ENCODE data around the gene NELFB. TPM values are rescaled to one million over a fixed set of nuclear protein-coding genes. Genes with fewer than 3 reads are reported as not detected.

Gene NELFB
- total RNA-seq, 3 donors from 2014 or later, result 32.6 to 39.2 (median 38.7) TPM

DNA sequence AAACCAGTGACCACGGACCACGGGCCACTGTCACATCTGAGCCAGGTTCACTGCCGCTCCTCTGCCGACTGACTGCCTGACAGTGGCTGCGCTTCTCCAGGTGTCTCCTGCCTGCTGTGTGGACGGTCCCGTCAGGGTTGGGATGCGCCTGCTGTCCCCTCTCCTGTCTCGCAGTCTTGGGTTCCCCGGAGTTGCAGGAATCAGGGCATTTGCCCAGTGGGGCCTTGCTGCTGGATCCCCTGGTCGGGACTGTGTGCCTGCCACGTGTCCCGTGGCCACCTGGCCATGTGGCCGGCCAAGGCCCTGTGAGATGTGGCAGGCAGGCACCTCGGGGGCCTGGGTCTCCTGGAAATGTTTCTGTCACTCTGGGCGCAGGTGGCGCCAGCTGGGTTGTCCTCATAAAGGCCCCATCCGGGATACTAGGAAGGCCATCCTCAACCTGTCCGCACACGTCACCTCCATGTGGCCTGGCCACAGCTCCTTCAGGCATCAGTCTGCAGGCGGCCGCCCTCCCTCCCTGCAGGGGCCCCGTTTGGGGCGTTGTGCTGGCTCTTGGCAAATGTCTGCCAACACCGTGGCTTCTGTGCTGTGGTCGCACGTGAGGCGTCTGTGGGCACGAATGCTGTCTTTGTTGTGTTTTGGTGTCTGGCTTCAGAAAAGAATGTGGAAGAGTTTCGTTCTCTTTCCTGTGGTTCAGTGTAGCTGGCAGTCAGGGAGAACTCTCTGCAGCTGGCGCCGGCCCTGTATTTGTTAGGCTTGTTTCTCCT, 16.0 kb downstream of the NELFB start:
- peaks cover 5% of the 10 kb centered on the region for H3K36me3 ChIP-seq
- DNase-seq (ENCODE audit: low spot score in 2 of 2), result peak in 1 of 2 donors; percentile 71
- H3K4me1 ChIP-seq, result peaks cover 0 to 3% of the 10 kb centered on the region in 2 donors

GRCh38 chr9:137271696-137272076, 16.6 kb downstream of the NELFB start:
- intact Hi-C loops (cut with DNase I; ENCODE audit: low total_unique reads), result no loop called here
- H3K36me3 ChIP-seq, result peaks cover 5% of the 10 kb centered on the region

More for the DNA sequence above, 16.0 kb downstream of the NELFB start:
- TF ChIP-seq, protein P1, sequence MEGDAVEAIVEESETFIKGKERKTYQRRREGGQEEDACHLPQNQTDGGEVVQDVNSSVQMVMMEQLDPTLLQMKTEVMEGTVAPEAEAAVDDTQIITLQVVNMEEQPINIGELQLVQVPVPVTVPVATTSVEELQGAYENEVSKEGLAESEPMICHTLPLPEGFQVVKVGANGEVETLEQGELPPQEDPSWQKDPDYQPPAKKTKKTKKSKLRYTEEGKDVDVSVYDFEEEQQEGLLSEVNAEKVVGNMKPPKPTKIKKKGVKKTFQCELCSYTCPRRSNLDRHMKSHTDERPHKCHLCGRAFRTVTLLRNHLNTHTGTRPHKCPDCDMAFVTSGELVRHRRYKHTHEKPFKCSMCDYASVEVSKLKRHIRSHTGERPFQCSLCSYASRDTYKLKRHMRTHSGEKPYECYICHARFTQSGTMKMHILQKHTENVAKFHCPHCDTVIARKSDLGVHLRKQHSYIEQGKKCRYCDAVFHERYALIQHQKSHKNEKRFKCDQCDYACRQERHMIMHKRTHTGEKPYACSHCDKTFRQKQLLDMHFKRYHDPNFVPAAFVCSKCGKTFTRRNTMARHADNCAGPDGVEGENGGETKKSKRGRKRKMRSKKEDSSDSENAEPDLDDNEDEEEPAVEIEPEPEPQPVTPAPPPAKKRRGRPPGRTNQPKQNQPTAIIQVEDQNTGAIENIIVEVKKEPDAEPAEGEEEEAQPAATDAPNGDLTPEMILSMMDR (IDR thresholded peaks at IDR 0.05), result no peak
- TF ChIP-seq POLR2A (IDR thresholded peaks at IDR 0.05) (no peak), POLR2AphosphoS5 (IDR thresholded peaks at IDR 0.05) (peak in 1 of 3 donors; percentile 43)
- Histone ChIP-seq H3K4me3 (no peak overlapping the region), H3K27ac (peak overlapping the region; percentile 54 to 68), H3K9me3 (no peaks in the 10 kb centered on the region), H3K27me3 (no peaks in the 10 kb centered on the region)
- intact Hi-C loops (cut with DNase I; ENCODE audit: low total_unique reads), result no loop called here

GRCh38 chr9:137272241-137273094, 17.3 kb downstream of the NELFB start:
- Histone ChIP-seq H3K36me3 (peaks cover 5% of the 10 kb centered on the region), H3K4me3 (no peak overlapping the region), H3K27me3 (no peaks in the 10 kb centered on the region), H3K9me3 (no peaks in the 10 kb centered on the region), H3K4me1 (peaks cover 0 to 3% of the 10 kb centered on the region in 2 donors), H3K27ac (peak overlapping the region; percentile 48 to 68)
- TF ChIP-seq POLR2A (IDR thresholded peaks at IDR 0.05) (no peak), POLR2AphosphoS5 (IDR thresholded peaks at IDR 0.05) (no peak)
- TF ChIP-seq, protein P1 (IDR thresholded peaks at IDR 0.05), result no peak
- intact Hi-C loops (cut with DNase I; ENCODE audit: low total_unique reads), result no loop called here
- no peak for DNase-seq (ENCODE audit: low spot score in 2 of 2)

More at GRCh38 chr9:137271696-137272076, 16.6 kb downstream of the NELFB start:
- H3K9me3 ChIP-seq, result no peaks in the 10 kb centered on the region
- no peak overlapping the region for H3K4me3 ChIP-seq
- DNase-seq (ENCODE audit: low spot score in 2 of 2), result no peak
- no peaks in the 10 kb centered on the region for H3K27me3 ChIP-seq
- H3K27ac ChIP-seq, result peak overlapping the region; percentile 48 to 68
- no peak for TF ChIP-seq POLR2A (IDR thresholded peaks at IDR 0.05)
- TF ChIP-seq POLR2AphosphoS5 (IDR thresholded peaks at IDR 0.05), result no peak
- TF ChIP-seq, protein P1 (IDR thresholded peaks at IDR 0.05), result no peak
- H3K4me1 ChIP-seq, result peaks cover 0 to 3% of the 10 kb centered on the region in 2 donors

DNA sequence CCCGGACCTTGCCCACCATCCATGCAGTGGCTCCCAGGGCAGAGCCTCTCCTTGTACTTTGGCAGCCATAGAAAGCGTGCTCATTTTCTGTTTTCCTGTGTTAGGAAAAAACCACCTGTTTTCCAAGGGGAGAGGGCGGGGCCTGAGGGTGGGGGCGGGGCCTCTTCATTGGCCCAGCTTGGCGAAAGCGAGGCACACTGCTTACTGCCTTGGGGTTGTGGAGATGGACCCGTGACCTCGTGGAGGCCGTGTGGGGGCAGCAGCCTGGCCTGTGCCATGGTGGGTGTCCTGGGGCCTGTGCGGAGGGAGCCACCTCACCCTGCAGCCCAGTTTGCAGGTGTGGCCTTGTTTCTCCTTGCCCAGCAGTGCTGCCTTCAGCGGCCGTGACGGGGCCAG, 18.0 kb downstream of the NELFB start:
- H3K4me3 ChIP-seq, result no peak overlapping the region
- TF ChIP-seq POLR2AphosphoS5 (IDR thresholded peaks at IDR 0.05) (no peak), POLR2A (IDR thresholded peaks at IDR 0.05) (no peak)
- TF ChIP-seq, protein P1 (IDR thresholded peaks at IDR 0.05), result no peak
- DNase-seq (ENCODE audit: low spot score in 2 of 2), result no peak
- peaks cover 0 to 7% of the 10 kb centered on the region in 2 donors for H3K4me1 ChIP-seq
- H3K9me3 ChIP-seq, result no peaks in the 10 kb centered on the region
- H3K27ac ChIP-seq, result peak overlapping the region in 1 of 2 donors; percentile 5
- H3K27me3 ChIP-seq, result peaks cover 0 to 4% of the 10 kb centered on the region in 2 donors
- intact Hi-C loops (cut with DNase I; ENCODE audit: low total_unique reads), result no loop called here
- H3K36me3 ChIP-seq, result peaks cover 5% of the 10 kb centered on the region
